ENCODE results near the gene USP49.

DNA sequence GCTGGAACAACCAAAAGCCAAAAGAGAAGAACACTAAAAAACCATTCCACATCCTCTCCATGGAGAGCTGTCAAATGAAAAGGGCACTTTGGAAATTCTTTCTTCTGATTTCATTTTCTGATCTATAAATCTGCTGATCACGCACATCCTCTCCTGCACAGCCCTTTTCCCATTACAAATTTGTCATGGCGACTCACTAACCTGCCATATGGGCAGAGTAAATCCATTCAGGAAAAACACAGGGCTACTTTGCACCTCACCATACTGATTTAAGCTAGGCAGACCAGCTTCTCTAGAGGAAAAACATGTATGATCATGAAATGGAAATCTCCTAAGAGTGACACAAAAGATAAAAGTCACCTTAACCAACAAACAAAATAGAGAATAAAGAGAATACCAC lies 81.7 kb downstream of the USP49 start:
- TF ChIP-seq, protein P1, sequence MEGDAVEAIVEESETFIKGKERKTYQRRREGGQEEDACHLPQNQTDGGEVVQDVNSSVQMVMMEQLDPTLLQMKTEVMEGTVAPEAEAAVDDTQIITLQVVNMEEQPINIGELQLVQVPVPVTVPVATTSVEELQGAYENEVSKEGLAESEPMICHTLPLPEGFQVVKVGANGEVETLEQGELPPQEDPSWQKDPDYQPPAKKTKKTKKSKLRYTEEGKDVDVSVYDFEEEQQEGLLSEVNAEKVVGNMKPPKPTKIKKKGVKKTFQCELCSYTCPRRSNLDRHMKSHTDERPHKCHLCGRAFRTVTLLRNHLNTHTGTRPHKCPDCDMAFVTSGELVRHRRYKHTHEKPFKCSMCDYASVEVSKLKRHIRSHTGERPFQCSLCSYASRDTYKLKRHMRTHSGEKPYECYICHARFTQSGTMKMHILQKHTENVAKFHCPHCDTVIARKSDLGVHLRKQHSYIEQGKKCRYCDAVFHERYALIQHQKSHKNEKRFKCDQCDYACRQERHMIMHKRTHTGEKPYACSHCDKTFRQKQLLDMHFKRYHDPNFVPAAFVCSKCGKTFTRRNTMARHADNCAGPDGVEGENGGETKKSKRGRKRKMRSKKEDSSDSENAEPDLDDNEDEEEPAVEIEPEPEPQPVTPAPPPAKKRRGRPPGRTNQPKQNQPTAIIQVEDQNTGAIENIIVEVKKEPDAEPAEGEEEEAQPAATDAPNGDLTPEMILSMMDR (IDR thresholded peaks at IDR 0.05): no peak
- TF ChIP-seq POLR2A (IDR thresholded peaks at IDR 0.05): no peak

All from uterus (tissue), 2 donors.